ENCODE data around the gene CES2. TPM values are rescaled to one million over a fixed set of nuclear protein-coding genes. Genes with fewer than 3 reads are reported as not detected.
A peak's percentile ranks its signal among the peaks of the same experiment; 100 is the strongest.

The CES2 gene
- total RNA-seq (ENCODE audit: unreplicated experiment), result 26.7 TPM
- long read RNA-seq, transcript CES2-201 (12 exons, 3,927 nt), result major isoform, 8 of 14 reads
- long read RNA-seq, partial matches to known transcripts, result 1 of 14 reads
- long read RNA-seq, other reads (novel, unspliced or antisense), result 3 of 14 reads

- H3K27me3 Mint-ChIP-seq (ENCODE audit: unreplicated experiment), result peaks cover 18% of the 10 kb centered on the region
- no peak for TF ChIP-seq CTCF (IDR thresholded peaks at IDR 0.05; ENCODE audit: unreplicated experiment)
- peak within 1 kb of the TSS; percentile 96 for H3K4me3 Mint-ChIP-seq (ENCODE audit: unreplicated experiment)
- H3K36me3 Mint-ChIP-seq (ENCODE audit: low read depth, unreplicated experiment), result peaks cover 29% of the 10 kb centered on the region
- peaks cover 25% of the 10 kb centered on the region for H3K4me1 Mint-ChIP-seq (ENCODE audit: unreplicated experiment)
- DNase-seq (ENCODE audit: low spot score), result no peak
- no peaks in the 10 kb centered on the region for H3K9me3 Mint-ChIP-seq (ENCODE audit: unreplicated experiment)
- peak within 1 kb of the TSS; percentile 87 for H3K27ac Mint-ChIP-seq (ENCODE audit: unreplicated experiment)
Observed at GRCh38 chr16:66935314-66936011, at the start of gene CES2. TSS of gene CES2 (plus strand) at chr16:66935516. CDS start at chr16:66935636, 120 bp downstream.

GRCh38 chr16:66886321-66886720 lies 49.0 kb upstream of the CES2 start:
- H3K27me3 Mint-ChIP-seq (ENCODE audit: unreplicated experiment), result peaks cover 3% of the 10 kb centered on the region
- TF ChIP-seq CTCF (IDR thresholded peaks at IDR 0.05; ENCODE audit: unreplicated experiment), result no peak
- no peak overlapping the region for H3K27ac Mint-ChIP-seq (ENCODE audit: unreplicated experiment)
- H3K36me3 Mint-ChIP-seq (ENCODE audit: low read depth, unreplicated experiment), result peaks cover 23% of the 10 kb centered on the region
- H3K4me3 Mint-ChIP-seq (ENCODE audit: unreplicated experiment), result no peak overlapping the region
- H3K4me1 Mint-ChIP-seq (ENCODE audit: unreplicated experiment), result peaks cover 10% of the 10 kb centered on the region
- no peaks in the 10 kb centered on the region for H3K9me3 Mint-ChIP-seq (ENCODE audit: unreplicated experiment)
- DNase-seq (ENCODE audit: low spot score), result no peak

GRCh38 chr16:66886914-66887313 lies 48.4 kb upstream of the CES2 start:
- no peak overlapping the region for H3K27ac Mint-ChIP-seq (ENCODE audit: unreplicated experiment)
- H3K9me3 Mint-ChIP-seq (ENCODE audit: unreplicated experiment), result no peaks in the 10 kb centered on the region
- TF ChIP-seq CTCF (IDR thresholded peaks at IDR 0.05; ENCODE audit: unreplicated experiment), result no peak
- peaks cover 10% of the 10 kb centered on the region for H3K4me1 Mint-ChIP-seq (ENCODE audit: unreplicated experiment)
- H3K36me3 Mint-ChIP-seq (ENCODE audit: low read depth, unreplicated experiment), result peaks cover 23% of the 10 kb centered on the region
- DNase-seq (ENCODE audit: low spot score), result no peak
- H3K4me3 Mint-ChIP-seq (ENCODE audit: unreplicated experiment), result no peak overlapping the region
- H3K27me3 Mint-ChIP-seq (ENCODE audit: unreplicated experiment), result peaks cover 4% of the 10 kb centered on the region

GRCh38 chr16:66888647-66889615 lies 46.4 kb upstream of the CES2 start:
- Mint-ChIP-seq H3K9me3 (ENCODE audit: unreplicated experiment) (no peaks in the 10 kb centered on the region), H3K27me3 (ENCODE audit: unreplicated experiment) (peaks cover 4% of the 10 kb centered on the region), H3K4me3 (ENCODE audit: unreplicated experiment) (no peak overlapping the region), H3K27ac (ENCODE audit: unreplicated experiment) (no peak overlapping the region), H3K4me1 (ENCODE audit: unreplicated experiment) (peaks cover 10% of the 10 kb centered on the region), H3K36me3 (ENCODE audit: low read depth, unreplicated experiment) (peaks cover 23% of the 10 kb centered on the region)
- no peak for TF ChIP-seq CTCF (IDR thresholded peaks at IDR 0.05; ENCODE audit: unreplicated experiment)
- DNase-seq (ENCODE audit: low spot score), result no peak

Measured in endothelial cell (in vitro differentiated cells).